ENCODE measurements around the gene STXBP5. TPM values are rescaled to one million over a fixed set of nuclear protein-coding genes. Genes with fewer than 3 reads are reported as not detected.

Gene STXBP5
- total and polyA plus RNA-seq, 2 of the 13 experiments (the other 11 are each of a cell fraction or from before 2014, with no cell fraction given): 8.8 to 19.4 TPM

- no peak for TF ChIP-seq ZNF646 (CRISPR knock-in tag; IDR thresholded peaks at IDR 0.05)
- no peak for TF ChIP-seq MAFG (CRISPR knock-in tag; IDR thresholded peaks at IDR 0.05)
- no peak for TF ChIP-seq USF2 (IDR thresholded peaks at IDR 0.05; ENCODE audit: low read depth, low read length)
- no peak for TF ChIP-seq USF2 (CRISPR knock-in tag; IDR thresholded peaks at IDR 0.05; ENCODE audit: borderline replicate concordance)
- TF ChIP-seq MTA1 (CRISPR knock-in tag; IDR thresholded peaks at IDR 0.05; ENCODE audit: borderline replicate concordance): no peak
- TF ChIP-seq RFX5 (IDR thresholded peaks at IDR 0.05; ENCODE audit: low read depth, low read length): no peak
- TF ChIP-seq ZNF550 (CRISPR knock-in tag; IDR thresholded peaks at IDR 0.05; ENCODE audit: borderline replicate concordance): no peak
- TF ChIP-seq ZNF160 (CRISPR knock-in tag; IDR thresholded peaks at IDR 0.05): no peak
Observed at GRCh38 chr6:147173675-147174308, 30.4 kb upstream of the STXBP5 start (continued).
